Ishikawa (cell line): ENCODE measurements around the gene NFIB.

Experiments used
- CEBPB ChIP-seq: IDR thresholded peaks from 2 replicates; pipeline ENCODE4 v1.6.1; 2012
- CREB1 ChIP-seq: IDR thresholded peaks from 2 replicates; pipeline ENCODE4 v1.6.1; 2012; ENCODE audit warnings: low read depth
- EP300 ChIP-seq: IDR thresholded peaks from 2 replicates; pipeline ENCODE4 v1.6.1; 2012; ENCODE audit warnings: borderline replicate concordance
- FOXM1 ChIP-seq: IDR thresholded peaks from 2 replicates; pipeline ENCODE4 v1.6.1; 2012; ENCODE audit warnings: low read depth, borderline replicate concordance
- RAD21 ChIP-seq: IDR thresholded peaks from 2 replicates; pipeline ENCODE4 v1.6.1; 2012; ENCODE audit warnings: low read depth
- TAF1 ChIP-seq: IDR thresholded peaks from 2 replicates; pipeline ENCODE4 v1.6.1; 2012; ENCODE audit warnings: low read depth, mild to moderate bottlenecking
- YY1 ChIP-seq: IDR thresholded peaks from 2 replicates; pipeline ENCODE4 v1.6.1; 2012; ENCODE audit warnings: low read depth
- ZBTB7A ChIP-seq: IDR thresholded peaks from 2 replicates; pipeline ENCODE4 v1.6.1; 2012; ENCODE audit warnings: low read depth
- TF ChIP-seq, protein P1 (sequence below): IDR thresholded peaks from 2 replicates; pipeline ENCODE4 v1.6.1; 2012; ENCODE audit warnings: low read depth, mild to moderate bottlenecking
- TF ChIP-seq, protein P2 (sequence below): IDR thresholded peaks from 2 replicates; pipeline ENCODE4 v1.6.1; 2012
- TF ChIP-seq, protein P3 (sequence below): IDR thresholded peaks from 2 replicates; pipeline ENCODE4 v1.6.1; 2012

DNA sequence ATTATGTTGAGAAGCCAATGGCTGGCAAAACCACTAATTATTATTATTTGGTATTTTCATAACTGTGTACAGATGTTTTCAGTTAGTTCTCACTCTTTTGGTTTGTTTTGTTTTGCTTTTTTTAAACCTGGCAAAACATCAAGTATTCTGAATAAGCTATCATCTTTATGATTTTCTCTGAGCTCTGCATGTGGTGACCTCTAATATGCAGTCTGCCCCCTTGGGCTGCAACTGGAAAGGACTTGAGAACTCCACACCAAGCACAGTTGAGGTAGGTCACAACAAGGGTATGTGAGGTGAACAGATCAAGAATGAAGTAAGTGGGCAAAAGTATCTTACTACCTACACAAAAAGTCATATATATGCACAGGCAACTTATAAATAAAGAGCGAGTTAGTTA, 202.2 kb downstream of the NFIB start:
- TF ChIP-seq CREB1 (no peak), ZBTB7A (no peak), CEBPB (no peak), EP300 (no peak), FOXM1 (no peak), YY1 (no peak), TAF1 (no peak), RAD21 (no peak)
- TF ChIP-seq, protein P1, sequence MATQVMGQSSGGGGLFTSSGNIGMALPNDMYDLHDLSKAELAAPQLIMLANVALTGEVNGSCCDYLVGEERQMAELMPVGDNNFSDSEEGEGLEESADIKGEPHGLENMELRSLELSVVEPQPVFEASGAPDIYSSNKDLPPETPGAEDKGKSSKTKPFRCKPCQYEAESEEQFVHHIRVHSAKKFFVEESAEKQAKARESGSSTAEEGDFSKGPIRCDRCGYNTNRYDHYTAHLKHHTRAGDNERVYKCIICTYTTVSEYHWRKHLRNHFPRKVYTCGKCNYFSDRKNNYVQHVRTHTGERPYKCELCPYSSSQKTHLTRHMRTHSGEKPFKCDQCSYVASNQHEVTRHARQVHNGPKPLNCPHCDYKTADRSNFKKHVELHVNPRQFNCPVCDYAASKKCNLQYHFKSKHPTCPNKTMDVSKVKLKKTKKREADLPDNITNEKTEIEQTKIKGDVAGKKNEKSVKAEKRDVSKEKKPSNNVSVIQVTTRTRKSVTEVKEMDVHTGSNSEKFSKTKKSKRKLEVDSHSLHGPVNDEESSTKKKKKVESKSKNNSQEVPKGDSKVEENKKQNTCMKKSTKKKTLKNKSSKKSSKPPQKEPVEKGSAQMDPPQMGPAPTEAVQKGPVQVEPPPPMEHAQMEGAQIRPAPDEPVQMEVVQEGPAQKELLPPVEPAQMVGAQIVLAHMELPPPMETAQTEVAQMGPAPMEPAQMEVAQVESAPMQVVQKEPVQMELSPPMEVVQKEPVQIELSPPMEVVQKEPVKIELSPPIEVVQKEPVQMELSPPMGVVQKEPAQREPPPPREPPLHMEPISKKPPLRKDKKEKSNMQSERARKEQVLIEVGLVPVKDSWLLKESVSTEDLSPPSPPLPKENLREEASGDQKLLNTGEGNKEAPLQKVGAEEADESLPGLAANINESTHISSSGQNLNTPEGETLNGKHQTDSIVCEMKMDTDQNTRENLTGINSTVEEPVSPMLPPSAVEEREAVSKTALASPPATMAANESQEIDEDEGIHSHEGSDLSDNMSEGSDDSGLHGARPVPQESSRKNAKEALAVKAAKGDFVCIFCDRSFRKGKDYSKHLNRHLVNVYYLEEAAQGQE, result no peak
- TF ChIP-seq, protein P2, sequence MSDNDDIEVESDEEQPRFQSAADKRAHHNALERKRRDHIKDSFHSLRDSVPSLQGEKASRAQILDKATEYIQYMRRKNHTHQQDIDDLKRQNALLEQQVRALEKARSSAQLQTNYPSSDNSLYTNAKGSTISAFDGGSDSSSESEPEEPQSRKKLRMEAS, result no peak
- TF ChIP-seq, protein P3, sequence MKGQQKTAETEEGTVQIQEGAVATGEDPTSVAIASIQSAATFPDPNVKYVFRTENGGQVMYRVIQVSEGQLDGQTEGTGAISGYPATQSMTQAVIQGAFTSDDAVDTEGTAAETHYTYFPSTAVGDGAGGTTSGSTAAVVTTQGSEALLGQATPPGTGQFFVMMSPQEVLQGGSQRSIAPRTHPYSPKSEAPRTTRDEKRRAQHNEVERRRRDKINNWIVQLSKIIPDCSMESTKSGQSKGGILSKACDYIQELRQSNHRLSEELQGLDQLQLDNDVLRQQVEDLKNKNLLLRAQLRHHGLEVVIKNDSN, result no peak
